CD4-positive, alpha-beta T cell treated with Interleukin-4 for 1 hour (primary cell): Measurements from ENCODE around the gene GRID1.
"Not testable (repeated sequence)": the region's sequence is repeated elsewhere in the genome, so short reads cannot be mapped to it uniquely, and the experiment has no call there.

Experiments used
- DNase-seq, 2 donors: peaks; one replicate each; pipeline ENCODE4 v3.0.0-alpha.2; 2020 to 2022

Gene GRID1

GRCh38 chr10:85929993-85930392 is 436.6 kb downstream of the GRID1 start:
- not testable (repeated sequence) for DNase-seq

GRCh38 chr10:85927952-85928665 is 438.5 kb downstream of the GRID1 start:
- DNase-seq = no peak

GRCh38 chr10:85926986-85927385 is 439.6 kb downstream of the GRID1 start:
- no peak for DNase-seq

- no peak for DNase-seq
Observed at GRCh38 chr10:85926136-85926535, 440.5 kb downstream of the GRID1 start.

- no peak for DNase-seq
Observed at GRCh38 chr10:85925201-85925750, 441.3 kb downstream of the GRID1 start.

- no peak for DNase-seq
Observed at GRCh38 chr10:85924382-85925102, 442.1 kb downstream of the GRID1 start.

GRCh38 chr10:85922356-85923129 is 444.1 kb downstream of the GRID1 start:
- DNase-seq = no peak

GRCh38 chr10:85921789-85922188 is 444.8 kb downstream of the GRID1 start:
- no peak for DNase-seq

- DNase-seq = no peak
Observed at GRCh38 chr10:85920311-85920710, 446.3 kb downstream of the GRID1 start.

- no peak for DNase-seq
Observed at GRCh38 chr10:85919491-85920021, 447.0 kb downstream of the GRID1 start.

- DNase-seq = no peak
Observed at GRCh38 chr10:85918371-85918770, 448.2 kb downstream of the GRID1 start.

- no peak for DNase-seq
Observed at GRCh38 chr10:85917601-85918000, 449.0 kb downstream of the GRID1 start.

GRCh38 chr10:85916994-85917573 is 449.5 kb downstream of the GRID1 start:
- DNase-seq = no peak

GRCh38 chr10:85916286-85916685 is 450.3 kb downstream of the GRID1 start:
- DNase-seq = no peak

- DNase-seq = no peak
Observed at GRCh38 chr10:85915245-85915846, 451.2 kb downstream of the GRID1 start.

- DNase-seq = no peak
Observed at GRCh38 chr10:85914720-85915119, 451.9 kb downstream of the GRID1 start.

GRCh38 chr10:85908462-85908861 is 458.1 kb downstream of the GRID1 start:
- DNase-seq = no peak

GRCh38 chr10:85902051-85902450 is 464.5 kb downstream of the GRID1 start:
- no peak for DNase-seq

GRCh38 chr10:85901599-85901998 is 465.0 kb downstream of the GRID1 start:
- no peak for DNase-seq

- no peak for DNase-seq
Observed at GRCh38 chr10:85900487-85900886, 466.1 kb downstream of the GRID1 start.

GRCh38 chr10:85900061-85900460 is 466.5 kb downstream of the GRID1 start:
- DNase-seq = no peak

- no peak for DNase-seq
Observed at GRCh38 chr10:85891472-85891871, 475.1 kb downstream of the GRID1 start.
